K562 (cell line): Measurements from ENCODE around the gene REPS1. TPM values are rescaled to one million over a fixed set of nuclear protein-coding genes. Genes with fewer than 3 reads are reported as not detected.

Source experiments
- ATAC-seq: fragments of 200-7000 bp; cut with Tn5 transposase; 3 replicates; pipeline ENCODE4 v1.9.1; 2020; ENCODE audit warnings: moderate library complexity
- BruUV-seq: library from RNA; stranded (reverse); fragments of 400-500 nt; replicated peaks from 2 replicates; lab custom pipeline; 2021; lab: Mats Ljungman, UMichigan
- CTCF ChIA-PET: fragments of 300-600 bp; formaldehyde crosslinking; extraction: SDS; loops from one replicate; lab custom pipeline; 2021; ENCODE audit warnings: low intra/inter-chr PET ratio; lab: Yijun Ruan, JAX
- POLR2A ChIA-PET: fragments of 300-600, 350-650 bp; sonication (Branson Sonifier 250); formaldehyde crosslinking; extraction: SDS; loops from one replicate; lab custom pipeline; 2021; ENCODE audit warnings: antibody characterized with exemption, inconsistent platforms; lab: Yijun Ruan, JAX
- DNase-seq, 4 experiments: peaks; one replicate each; pipeline versions ENCODE4 v3.0.0 to v3.0.0-alpha.2; 2011 to 2018; ENCODE audit warnings: low spot score in 3 of 4, mixed read lengths in 3 of 4; ENCODE audit errors: extremely low read depth in 1 of 4
- FAIRE-seq: peaks from 2 replicates; lab custom pipeline; 2011; peaks lifted over from hg19 to GRCh38; lab: Jason Lieb, UNC
- H2AFZ ChIP-seq: 2 replicates; pipeline ENCODE4 v1.6.0; 2011; ENCODE audit warnings: low read depth, low read length, control low read depth, inconsistent platforms
- H3K27ac ChIP-seq: fragments of 200-600 bp; 3 replicates; pipeline ENCODE4 v1.8.0; 2011; ENCODE audit warnings: low read depth, mild to moderate bottlenecking, control low read depth, inconsistent platforms, low read length, moderate library complexity, mixed read lengths; ENCODE audit errors: extremely low read depth
- H3K27me3 ChIP-seq, 2 experiments: fragments of 300-600 bp in 1 of 2; 2 replicates in 1 of 2; 3 replicates in 1 of 2; pipeline versions ENCODE4 v1.6.0 to v1.8.0; 2011; ENCODE audit warnings: inconsistent platforms in 2 of 2, low read length in 2 of 2, mild to moderate bottlenecking in 1 of 2, mixed read lengths in 1 of 2, moderate library complexity in 1 of 2; ENCODE audit not compliant: control insufficient read depth in 2 of 2, insufficient read depth in 2 of 2
- H3K36me3 ChIP-seq: fragments of 300-600 bp; 3 replicates; pipeline ENCODE4 v1.8.0; 2011; ENCODE audit warnings: mild to moderate bottlenecking, low read length, inconsistent platforms; ENCODE audit not compliant: control insufficient read depth, insufficient read depth
- H3K4me1 ChIP-seq, 2 experiments: fragments of 200-600 bp in 1 of 2; replicated peaks in 1 of 2; 2 replicates in 1 of 2; 3 replicates in 1 of 2; pipeline versions ENCODE4 v1.5.1 to v1.8.0; 2011; ENCODE audit warnings: inconsistent platforms in 2 of 2, low read length in 2 of 2, mild to moderate bottlenecking in 1 of 2, mixed read lengths in 1 of 2, moderate library complexity in 1 of 2; ENCODE audit not compliant: control insufficient read depth in 2 of 2, insufficient read depth in 2 of 2
- H3K4me2 ChIP-seq: 2 replicates; pipeline ENCODE4 v1.6.1; 2011; ENCODE audit warnings: low read length, control low read depth, inconsistent platforms, mixed read lengths; ENCODE audit not compliant: insufficient read depth
- H3K4me3 ChIP-seq: fragments of 200-600 bp; sonication (generic), shearing (Covaris generic); 2 replicates; pipeline ENCODE4 v1.5.1; 2016; ENCODE audit warnings: control low read depth, inconsistent platforms
- H3K79me2 ChIP-seq: fragments of 200-600 bp; 3 replicates; pipeline ENCODE4 v1.8.0; 2011; ENCODE audit warnings: low read length, inconsistent platforms; ENCODE audit not compliant: control insufficient read depth, insufficient read depth
- H3K9ac ChIP-seq, 2 experiments: 2 replicates each; pipeline versions ENCODE4 v1.6.0 to v1.6.1; 2011; ENCODE audit warnings: low read depth in 2 of 2, low read length in 2 of 2, control low read depth in 1 of 2, inconsistent platforms in 1 of 2, mild to moderate bottlenecking in 1 of 2, mixed read lengths in 1 of 2; ENCODE audit not compliant: insufficient read depth in 1 of 2
- H3K9me1 ChIP-seq: one replicate; pipeline ENCODE4 v1.6.0; 2011; ENCODE audit warnings: inconsistent platforms, mild to moderate bottlenecking, low read length, moderate library complexity; ENCODE audit not compliant: control insufficient read depth, insufficient read depth
- H3K9me3 ChIP-seq: replicated peaks from 2 replicates; pipeline ENCODE4 v1.5.1; 2011; ENCODE audit warnings: low read depth, low read length, inconsistent platforms; ENCODE audit not compliant: control insufficient read depth, insufficient read depth
- H4K20me1 ChIP-seq: replicated peaks from 2 replicates; pipeline ENCODE4 v1.6.1; 2011; ENCODE audit warnings: low read length, inconsistent platforms, mixed read lengths; ENCODE audit not compliant: control insufficient read depth, insufficient read depth
- CEBPB ChIP-seq: fragments of 450-650 bp; IDR thresholded peaks from 2 replicates; pipeline ENCODE4 v1.6.1; 2016; ENCODE audit warnings: missing genetic modification characterization, missing compliant biosample characterization
- ERF ChIP-seq: fragments of 450-650 bp; formaldehyde crosslinking; IDR thresholded peaks from 2 replicates; pipeline ENCODE4 v1.4.0; 2020; ENCODE audit warnings: mild to moderate bottlenecking, mixed read lengths
- HIVEP1 ChIP-seq: fragments of 250-450 bp; sonication (Bioruptor Pico); IDR thresholded peaks from 2 replicates; pipeline ENCODE4 v1.4.0; 2020; ENCODE audit warnings: mild to moderate bottlenecking
- KDM4B ChIP-seq, 2 experiments: fragments of 450-650 bp in 1 of 2; sonication (generic) in 1 of 2; IDR thresholded peaks; 2 replicates each; pipeline ENCODE4 v1.6.1; 2016 to 2017; ENCODE audit warnings: borderline replicate concordance in 2 of 2, antibody characterized with exemption in 1 of 2, low read depth in 1 of 2, mild to moderate bottlenecking in 1 of 2
- RB1 ChIP-seq: fragments of 450-650 bp; IDR thresholded peaks from 2 replicates; pipeline ENCODE4 v1.6.1; 2017; ENCODE audit warnings: low read depth, mild to moderate bottlenecking
- ZC3H4 ChIP-seq: sonication (generic); formaldehyde crosslinking; IDR thresholded peaks from 2 replicates; pipeline ENCODE4 v1.9.0; 2021; ENCODE audit warnings: missing genetic modification reagents, borderline replicate concordance
- ZNF77 ChIP-seq: fragments of 250-450 bp; sonication (Bioruptor Pico); IDR thresholded peaks from 2 replicates; pipeline ENCODE4 v1.5.0; 2020
- WGBS: fragments of 100-300 bp; shearing (Covaris generic); methylation state at CpG from one replicate; pipeline ENCODE4 v1.1.6; 2016; ENCODE audit warnings: low coverage, mixed read lengths; ENCODE audit not compliant: insufficient coverage; ENCODE audit errors: missing lambda C conversion rate; 5-methylcytosine and 5-hydroxymethylcytosine counted together
- in situ Hi-C: fragments of 300-500 bp; cut with MboI; formaldehyde crosslinking; loops from 4 replicates; pipeline ENCODE4 v1.15.0; 2018; ENCODE audit warnings: inconsistent platforms, mixed read lengths
- intact Hi-C: fragments of 100-400 bp; cut with micrococcal nuclease; formaldehyde crosslinking; loops from 2 replicates; pipeline ENCODE4 v1.14.2; 2022
- polyA plus RNA-seq, 8 experiments: library from polyadenylated mRNA; depleted of rRNA in 4 of 8; stranded (reverse) in 5 of 8; unstranded in 3 of 8; fragments of >200 nt; fragmentation: Nextera tagmentation in 2 of 8; fragmentation: Illumina TruSeq in 1 of 8; extraction: Ambion mirVana in 2 of 8; extraction: Trizol in 1 of 8; gene quantifications; 2 replicates each; pipeline versions ENCODE4 v1.2.1 to v1.2.3, GENCODE V29; 2011 to 2014; ENCODE audit warnings: inconsistent platforms in 1 of 8, missing spikeins in 1 of 8
- total RNA-seq, 7 experiments: library from RNA; depleted of rRNA in 6 of 7; stranded (reverse); fragments of >200 nt in 6 of 7; fragmentation: Illumina TruSeq in 2 of 7; extraction: Trizol in 2 of 7; gene quantifications; 2 replicates each; pipeline versions ENCODE4 v1.2.1 to v1.2.3, GENCODE V29; 2011 to 2021; ENCODE audit warnings: low replicate concordance in 1 of 7
- TF ChIP-seq, protein P1 (sequence below): fragments of 200-600 bp; sonication (generic); IDR thresholded peaks from one replicate; pipeline ENCODE4 v1.6.1; 2012; ENCODE audit warnings: mild to moderate bottlenecking, low read depth, low read length, inconsistent platforms
- TF ChIP-seq, protein P2 (sequence below): sonication (generic); formaldehyde crosslinking; IDR thresholded peaks from 2 replicates; pipeline ENCODE4 v1.8.0; 2022; ENCODE audit warnings: mild to moderate bottlenecking, missing genetic modification reagents
- TF ChIP-seq, protein P3 (sequence below): fragments of 450-650 bp; IDR thresholded peaks from 2 replicates; pipeline ENCODE4 v1.7.0; 2016; ENCODE audit warnings: borderline replicate concordance

The REPS1 gene
- total and polyA plus RNA-seq, 9 of the 15 experiments (the other 6 are each of a cell fraction or from before 2014, with no cell fraction given) = 7.9 to 36.0 (median 27.8) TPM

DNA sequence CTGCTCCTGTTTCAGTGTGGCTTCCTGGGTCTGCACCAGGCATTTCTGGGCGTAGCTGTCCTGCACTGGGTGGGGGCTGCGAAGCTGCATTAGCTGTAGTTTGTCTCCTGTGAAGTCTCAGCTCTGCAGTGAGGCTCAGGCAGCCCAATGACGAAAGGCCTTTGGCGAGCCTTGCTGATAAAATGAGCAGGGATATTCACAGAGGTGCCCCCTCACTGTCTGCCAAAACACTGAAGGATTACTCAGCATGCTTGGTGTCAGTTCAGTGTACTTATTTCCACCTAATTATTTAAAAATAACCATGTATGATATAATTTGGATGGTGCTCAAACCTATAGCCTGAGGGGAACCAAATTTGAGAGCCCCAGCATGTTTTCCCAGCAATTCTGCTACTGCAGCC is 118.7 kb downstream of the REPS1 start:
- H3K36me3 ChIP-seq = no peaks in the 10 kb centered on the region
- no peak overlapping the region for H3K9ac ChIP-seq
- ChIA-PET CTCF (no interaction called here), POLR2A (no interaction called here)
- no peaks in the 10 kb centered on the region for H3K79me2 ChIP-seq
- H3K9me1 ChIP-seq = no peaks in the 10 kb centered on the region
- no peaks in the 10 kb centered on the region for H3K9me3 ChIP-seq
- H3K4me2 ChIP-seq = no peak overlapping the region
- H2AFZ ChIP-seq = no peak overlapping the region
- BruUV-seq = no TSS peak
- ATAC-seq (peak; percentile 49; the same call in 2 of the 3 replicates), FAIRE-seq (no peak), DNase-seq (no peak)
- in situ Hi-C loops (no loop called here), intact Hi-C loops (no loop called here)
- WGBS = 1% methylated on average over 4 of the region's 4 CpGs
- no peak overlapping the region for H3K27ac ChIP-seq
- no peaks in the 10 kb centered on the region for H3K4me1 ChIP-seq
- peaks cover 33 to 42% of the 10 kb centered on the region in 2 experiments for H3K27me3 ChIP-seq
- H3K4me3 ChIP-seq = no peak overlapping the region
- no peaks in the 10 kb centered on the region for H4K20me1 ChIP-seq
- TF ChIP-seq ZC3H4 (CRISPR knock-in tag) (no peak), KDM4B (IDR thresholded peaks at IDR 0.05; ENCODE audit: borderline replicate concordance in 2 of 2, low read depth in 1 of 2) (no peak), CEBPB (no peak), ZNF77 (no peak), RB1 (no peak), HIVEP1 (CRISPR knock-in tag) (no peak), ERF (CRISPR knock-in tag) (no peak)
- TF ChIP-seq, protein P1, sequence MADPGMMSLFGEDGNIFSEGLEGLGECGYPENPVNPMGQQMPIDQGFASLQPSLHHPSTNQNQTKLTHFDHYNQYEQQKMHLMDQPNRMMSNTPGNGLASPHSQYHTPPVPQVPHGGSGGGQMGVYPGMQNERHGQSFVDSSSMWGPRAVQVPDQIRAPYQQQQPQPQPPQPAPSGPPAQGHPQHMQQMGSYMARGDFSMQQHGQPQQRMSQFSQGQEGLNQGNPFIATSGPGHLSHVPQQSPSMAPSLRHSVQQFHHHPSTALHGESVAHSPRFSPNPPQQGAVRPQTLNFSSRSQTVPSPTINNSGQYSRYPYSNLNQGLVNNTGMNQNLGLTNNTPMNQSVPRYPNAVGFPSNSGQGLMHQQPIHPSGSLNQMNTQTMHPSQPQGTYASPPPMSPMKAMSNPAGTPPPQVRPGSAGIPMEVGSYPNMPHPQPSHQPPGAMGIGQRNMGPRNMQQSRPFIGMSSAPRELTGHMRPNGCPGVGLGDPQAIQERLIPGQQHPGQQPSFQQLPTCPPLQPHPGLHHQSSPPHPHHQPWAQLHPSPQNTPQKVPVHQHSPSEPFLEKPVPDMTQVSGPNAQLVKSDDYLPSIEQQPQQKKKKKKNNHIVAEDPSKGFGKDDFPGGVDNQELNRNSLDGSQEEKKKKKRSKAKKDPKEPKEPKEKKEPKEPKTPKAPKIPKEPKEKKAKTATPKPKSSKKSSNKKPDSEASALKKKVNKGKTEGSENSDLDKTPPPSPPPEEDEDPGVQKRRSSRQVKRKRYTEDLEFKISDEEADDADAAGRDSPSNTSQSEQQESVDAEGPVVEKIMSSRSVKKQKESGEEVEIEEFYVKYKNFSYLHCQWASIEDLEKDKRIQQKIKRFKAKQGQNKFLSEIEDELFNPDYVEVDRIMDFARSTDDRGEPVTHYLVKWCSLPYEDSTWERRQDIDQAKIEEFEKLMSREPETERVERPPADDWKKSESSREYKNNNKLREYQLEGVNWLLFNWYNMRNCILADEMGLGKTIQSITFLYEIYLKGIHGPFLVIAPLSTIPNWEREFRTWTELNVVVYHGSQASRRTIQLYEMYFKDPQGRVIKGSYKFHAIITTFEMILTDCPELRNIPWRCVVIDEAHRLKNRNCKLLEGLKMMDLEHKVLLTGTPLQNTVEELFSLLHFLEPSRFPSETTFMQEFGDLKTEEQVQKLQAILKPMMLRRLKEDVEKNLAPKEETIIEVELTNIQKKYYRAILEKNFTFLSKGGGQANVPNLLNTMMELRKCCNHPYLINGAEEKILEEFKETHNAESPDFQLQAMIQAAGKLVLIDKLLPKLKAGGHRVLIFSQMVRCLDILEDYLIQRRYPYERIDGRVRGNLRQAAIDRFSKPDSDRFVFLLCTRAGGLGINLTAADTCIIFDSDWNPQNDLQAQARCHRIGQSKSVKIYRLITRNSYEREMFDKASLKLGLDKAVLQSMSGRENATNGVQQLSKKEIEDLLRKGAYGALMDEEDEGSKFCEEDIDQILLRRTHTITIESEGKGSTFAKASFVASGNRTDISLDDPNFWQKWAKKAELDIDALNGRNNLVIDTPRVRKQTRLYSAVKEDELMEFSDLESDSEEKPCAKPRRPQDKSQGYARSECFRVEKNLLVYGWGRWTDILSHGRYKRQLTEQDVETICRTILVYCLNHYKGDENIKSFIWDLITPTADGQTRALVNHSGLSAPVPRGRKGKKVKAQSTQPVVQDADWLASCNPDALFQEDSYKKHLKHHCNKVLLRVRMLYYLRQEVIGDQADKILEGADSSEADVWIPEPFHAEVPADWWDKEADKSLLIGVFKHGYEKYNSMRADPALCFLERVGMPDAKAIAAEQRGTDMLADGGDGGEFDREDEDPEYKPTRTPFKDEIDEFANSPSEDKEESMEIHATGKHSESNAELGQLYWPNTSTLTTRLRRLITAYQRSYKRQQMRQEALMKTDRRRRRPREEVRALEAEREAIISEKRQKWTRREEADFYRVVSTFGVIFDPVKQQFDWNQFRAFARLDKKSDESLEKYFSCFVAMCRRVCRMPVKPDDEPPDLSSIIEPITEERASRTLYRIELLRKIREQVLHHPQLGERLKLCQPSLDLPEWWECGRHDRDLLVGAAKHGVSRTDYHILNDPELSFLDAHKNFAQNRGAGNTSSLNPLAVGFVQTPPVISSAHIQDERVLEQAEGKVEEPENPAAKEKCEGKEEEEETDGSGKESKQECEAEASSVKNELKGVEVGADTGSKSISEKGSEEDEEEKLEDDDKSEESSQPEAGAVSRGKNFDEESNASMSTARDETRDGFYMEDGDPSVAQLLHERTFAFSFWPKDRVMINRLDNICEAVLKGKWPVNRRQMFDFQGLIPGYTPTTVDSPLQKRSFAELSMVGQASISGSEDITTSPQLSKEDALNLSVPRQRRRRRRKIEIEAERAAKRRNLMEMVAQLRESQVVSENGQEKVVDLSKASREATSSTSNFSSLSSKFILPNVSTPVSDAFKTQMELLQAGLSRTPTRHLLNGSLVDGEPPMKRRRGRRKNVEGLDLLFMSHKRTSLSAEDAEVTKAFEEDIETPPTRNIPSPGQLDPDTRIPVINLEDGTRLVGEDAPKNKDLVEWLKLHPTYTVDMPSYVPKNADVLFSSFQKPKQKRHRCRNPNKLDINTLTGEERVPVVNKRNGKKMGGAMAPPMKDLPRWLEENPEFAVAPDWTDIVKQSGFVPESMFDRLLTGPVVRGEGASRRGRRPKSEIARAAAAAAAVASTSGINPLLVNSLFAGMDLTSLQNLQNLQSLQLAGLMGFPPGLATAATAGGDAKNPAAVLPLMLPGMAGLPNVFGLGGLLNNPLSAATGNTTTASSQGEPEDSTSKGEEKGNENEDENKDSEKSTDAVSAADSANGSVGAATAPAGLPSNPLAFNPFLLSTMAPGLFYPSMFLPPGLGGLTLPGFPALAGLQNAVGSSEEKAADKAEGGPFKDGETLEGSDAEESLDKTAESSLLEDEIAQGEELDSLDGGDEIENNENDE = no peak
- TF ChIP-seq, protein P2, sequence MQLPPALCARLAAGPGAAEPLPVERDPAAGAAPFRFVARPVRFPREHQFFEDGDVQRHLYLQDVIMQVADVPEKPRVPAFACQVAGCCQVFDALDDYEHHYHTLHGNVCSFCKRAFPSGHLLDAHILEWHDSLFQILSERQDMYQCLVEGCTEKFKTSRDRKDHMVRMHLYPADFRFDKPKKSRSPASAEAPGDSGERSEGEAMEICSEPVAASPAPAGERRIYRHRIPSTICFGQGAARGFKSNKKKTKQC (CRISPR knock-in tag) = no peak
- TF ChIP-seq, protein P3, sequence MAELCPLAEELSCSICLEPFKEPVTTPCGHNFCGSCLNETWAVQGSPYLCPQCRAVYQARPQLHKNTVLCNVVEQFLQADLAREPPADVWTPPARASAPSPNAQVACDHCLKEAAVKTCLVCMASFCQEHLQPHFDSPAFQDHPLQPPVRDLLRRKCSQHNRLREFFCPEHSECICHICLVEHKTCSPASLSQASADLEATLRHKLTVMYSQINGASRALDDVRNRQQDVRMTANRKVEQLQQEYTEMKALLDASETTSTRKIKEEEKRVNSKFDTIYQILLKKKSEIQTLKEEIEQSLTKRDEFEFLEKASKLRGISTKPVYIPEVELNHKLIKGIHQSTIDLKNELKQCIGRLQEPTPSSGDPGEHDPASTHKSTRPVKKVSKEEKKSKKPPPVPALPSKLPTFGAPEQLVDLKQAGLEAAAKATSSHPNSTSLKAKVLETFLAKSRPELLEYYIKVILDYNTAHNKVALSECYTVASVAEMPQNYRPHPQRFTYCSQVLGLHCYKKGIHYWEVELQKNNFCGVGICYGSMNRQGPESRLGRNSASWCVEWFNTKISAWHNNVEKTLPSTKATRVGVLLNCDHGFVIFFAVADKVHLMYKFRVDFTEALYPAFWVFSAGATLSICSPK = no peak
